Naive thymus-derived CD4-positive, alpha-beta T cell (primary cell): ENCODE results near the gene ARHGAP42. TPM values are rescaled to one million over a fixed set of nuclear protein-coding genes. Genes with fewer than 3 reads are reported as not detected.

Experiments
- ATAC-seq: fragments of 150-1000 bp; cut with Tn5 transposase; 2 replicates; pipeline ENCODE4 v1.10.0; 2021; ENCODE audit warnings: mild to moderate bottlenecking, moderate library complexity
- CTCF ChIA-PET: fragments of 350-600 bp; sonication (Branson Sonifier 250); formaldehyde crosslinking; loops from one replicate; lab custom pipeline; 2021; ENCODE audit warnings: antibody characterized with exemption; lab: Charles Lee
- POLR2A ChIA-PET: fragments of 350-600 bp; sonication (Branson Sonifier 250); formaldehyde crosslinking; loops from one replicate; lab custom pipeline; 2021; ENCODE audit warnings: antibody characterized with exemption, inconsistent platforms; lab: Charles Lee
- DNase-seq, 9 donors: peaks; one replicate each; pipeline versions ENCODE4 v3.0.0 to v3.0.0-alpha.2; 2020 to 2022; ENCODE audit warnings: mixed read lengths in 1 of 9
- H3K27ac ChIP-seq: one replicate; pipeline ENCODE4 v1.7.0; 2013; ENCODE audit warnings: mild to moderate bottlenecking, low read depth, low read length, moderate library complexity
- H3K27me3 ChIP-seq, 2 donors: one replicate each; pipeline ENCODE4 v1.7.0; 2013; ENCODE audit warnings: low read length in 2 of 2, mild to moderate bottlenecking in 2 of 2, moderate library complexity in 2 of 2; ENCODE audit not compliant: control insufficient read depth in 2 of 2, insufficient read depth in 2 of 2
- H3K36me3 ChIP-seq, 3 experiments: 1 replicate in 2 of 3; 2 replicates in 1 of 3; pipeline ENCODE4 v1.7.0; 2013; ENCODE audit warnings: low read length in 3 of 3, mild to moderate bottlenecking in 3 of 3, moderate library complexity in 1 of 3; ENCODE audit not compliant: insufficient read depth in 3 of 3, control insufficient read depth in 2 of 3
- H3K4me1 ChIP-seq, 2 donors: one replicate each; pipeline ENCODE4 v1.7.0; 2013; ENCODE audit warnings: low read length in 2 of 2, mild to moderate bottlenecking in 2 of 2, moderate library complexity in 1 of 2; ENCODE audit not compliant: control insufficient read depth in 2 of 2, insufficient read depth in 2 of 2
- H3K4me3 ChIP-seq: 2 replicates; pipeline ENCODE4 v1.7.0; 2013; ENCODE audit warnings: mild to moderate bottlenecking, low read length
- H3K9me3 ChIP-seq, 3 experiments: 1 replicate in 2 of 3; 2 replicates in 1 of 3; pipeline ENCODE4 v1.7.0; 2013; ENCODE audit warnings: low read length in 3 of 3; ENCODE audit not compliant: control insufficient read depth in 2 of 3
- H3K27ac Mint-ChIP-seq, 9 donors: one replicate each; pipeline ENCODE4 v1.8.0; 2020 to 2022; ENCODE audit warnings: mixed read lengths in 9 of 9, mild to moderate bottlenecking in 8 of 9, moderate library complexity in 5 of 9, inconsistent platforms in 2 of 9
- H3K27me3 Mint-ChIP-seq, 5 donors: one replicate each; pipeline ENCODE4 v1.8.0; 2021 to 2022; ENCODE audit warnings: mixed read lengths in 5 of 5, mild to moderate bottlenecking in 1 of 5
- H3K36me3 Mint-ChIP-seq, 5 donors: one replicate each; pipeline ENCODE4 v1.8.0; 2020 to 2022; ENCODE audit warnings: mixed read lengths in 5 of 5, mild to moderate bottlenecking in 3 of 5, inconsistent platforms in 1 of 5
- H3K4me1 Mint-ChIP-seq, 7 donors: one replicate each; pipeline ENCODE4 v1.8.0; 2020 to 2022; ENCODE audit warnings: mixed read lengths in 7 of 7, mild to moderate bottlenecking in 3 of 7, inconsistent platforms in 1 of 7
- H3K4me3 Mint-ChIP-seq, 10 donors: one replicate each; pipeline ENCODE4 v1.8.0; 2020 to 2022; ENCODE audit warnings: mild to moderate bottlenecking in 10 of 10, mixed read lengths in 10 of 10, moderate library complexity in 6 of 10, inconsistent platforms in 2 of 10
- H3K9me3 Mint-ChIP-seq, 11 donors: one replicate each; pipeline ENCODE4 v1.8.0; 2020 to 2022; ENCODE audit warnings: mixed read lengths in 11 of 11, mild to moderate bottlenecking in 4 of 11, inconsistent platforms in 1 of 11, moderate library complexity in 1 of 11
- intact Hi-C, 2 donors: fragments of 100-400 bp; cut with micrococcal nuclease; formaldehyde crosslinking; loops; one replicate each; pipeline ENCODE4 v1.15.1; 2023
- polyA plus RNA-seq, 2 donors: library from polyadenylated mRNA; unstranded; fragments of 300-500 nt; fragmentation: Illumina TruSeq; gene quantifications; one replicate each; pipeline ENCODE4 v1.2.3, GENCODE V29; 2021
- total RNA-seq, 6 experiments: library from RNA in 5 of 6; stranded (reverse) in 5 of 6; gene quantifications; 1 replicate in 5 of 6; 2 replicates in 1 of 6; pipeline ENCODE4 v1.2.3 and lab custom pipeline; 2021 to 2026

The ARHGAP42 gene
- total and polyA plus RNA-seq, 7 experiments from 2014 or later, result 0.05 to 0.66 (median 0.21) TPM; not detected in 4

DNA sequence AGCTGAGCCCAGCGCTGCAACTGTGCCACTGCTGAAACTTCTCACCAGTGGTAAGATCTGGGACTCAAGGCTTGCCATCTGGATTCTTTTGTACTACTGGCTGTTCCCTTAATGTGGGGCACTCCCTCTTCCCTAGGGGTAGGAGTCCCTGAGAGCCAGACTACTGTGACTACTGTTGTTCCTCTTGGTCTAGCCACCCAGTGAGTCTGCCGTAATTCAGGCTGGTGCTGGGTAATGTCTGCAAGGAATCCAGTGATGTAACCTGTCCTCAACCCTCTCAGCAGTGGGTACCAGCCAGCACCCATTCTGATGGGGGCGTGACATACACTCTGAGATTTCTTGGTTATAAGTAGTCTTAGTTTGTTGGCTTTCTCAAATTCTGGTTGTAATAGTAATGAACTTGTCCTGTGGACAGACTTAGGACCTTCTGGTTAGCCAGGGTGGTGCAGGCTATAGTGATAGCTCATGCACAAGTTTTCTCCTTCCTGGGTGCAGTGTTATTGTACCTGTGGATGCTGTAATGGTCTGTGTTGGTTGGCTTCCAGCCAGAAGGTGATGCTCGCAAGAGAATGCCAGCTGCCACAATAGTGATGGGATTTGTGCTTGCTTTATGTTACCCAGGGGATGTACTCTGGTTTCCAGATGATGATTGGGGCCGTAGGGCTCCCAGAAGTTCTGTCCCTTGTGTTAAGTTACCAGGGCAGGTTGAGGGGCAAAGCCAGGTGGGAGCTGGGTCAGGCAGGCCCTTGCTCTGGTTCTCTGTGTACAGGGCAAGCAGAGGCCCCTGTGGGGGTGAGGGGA is 65.5 kb downstream of the ARHGAP42 start:
- no peaks in the 10 kb centered on the region for H3K36me3 ChIP-seq
- H3K9me3 Mint-ChIP-seq, result peaks cover 8 to 25% (median 13%) of the 10 kb centered on the region in 11 donors
- no peak overlapping the region for H3K4me3 Mint-ChIP-seq
- H3K27me3 Mint-ChIP-seq, result peaks cover 0 to 4% (median 0%) of the 10 kb centered on the region in 5 donors
- ChIA-PET POLR2A (no interaction called here), CTCF (no interaction called here)
- no peak overlapping the region for H3K27ac ChIP-seq
- H3K4me1 ChIP-seq, result no peaks in the 10 kb centered on the region
- no peak overlapping the region for H3K27ac Mint-ChIP-seq
- no peaks in the 10 kb centered on the region for H3K27me3 ChIP-seq
- intact Hi-C loops, result no loop called here
- H3K36me3 Mint-ChIP-seq, result peaks cover 0 to 5% (median 0%) of the 10 kb centered on the region in 5 donors
- peaks cover 0 to 3% (median 0%) of the 10 kb centered on the region in 7 donors for H3K4me1 Mint-ChIP-seq
- no peak for DNase-seq
- no peaks in the 10 kb centered on the region for H3K9me3 ChIP-seq
- ATAC-seq, result no peak
- no peak overlapping the region for H3K4me3 ChIP-seq

- no peak overlapping the region for H3K4me3 ChIP-seq
- H3K4me3 Mint-ChIP-seq, result no peak overlapping the region
- CTCF ChIA-PET, result no interaction called here
- peaks cover 8 to 25% (median 13%) of the 10 kb centered on the region in 11 donors for H3K9me3 Mint-ChIP-seq
- DNase-seq (no peak), ATAC-seq (no peak)
- no peak overlapping the region for H3K27ac Mint-ChIP-seq
- no peak overlapping the region for H3K27ac ChIP-seq
- H3K27me3 Mint-ChIP-seq, result peaks cover 0 to 4% (median 0%) of the 10 kb centered on the region in 5 donors
- peaks cover 0 to 3% (median 0%) of the 10 kb centered on the region in 7 donors for H3K4me1 Mint-ChIP-seq
- H3K9me3 ChIP-seq, result no peaks in the 10 kb centered on the region
- POLR2A ChIA-PET, result no interaction called here
- no peaks in the 10 kb centered on the region for H3K36me3 ChIP-seq
- no peaks in the 10 kb centered on the region for H3K4me1 ChIP-seq
- peaks cover 0 to 5% (median 0%) of the 10 kb centered on the region in 5 donors for H3K36me3 Mint-ChIP-seq
- no peaks in the 10 kb centered on the region for H3K27me3 ChIP-seq
- intact Hi-C loops, result no loop called here
Observed at GRCh38 chr11:100753172-100753543, 66.1 kb downstream of the ARHGAP42 start.

- Mint-ChIP-seq H3K36me3 (peaks cover 0 to 5% (median 0%) of the 10 kb centered on the region in 5 donors), H3K27ac (no peak overlapping the region), H3K9me3 (peaks cover 8 to 25% (median 13%) of the 10 kb centered on the region in 11 donors), H3K4me3 (no peak overlapping the region), H3K4me1 (peaks cover 0 to 3% (median 0%) of the 10 kb centered on the region in 7 donors), H3K27me3 (peaks cover 0 to 4% (median 0%) of the 10 kb centered on the region in 5 donors)
- H3K9me3 ChIP-seq, result no peaks in the 10 kb centered on the region
- no peaks in the 10 kb centered on the region for H3K27me3 ChIP-seq
- ChIA-PET CTCF (no interaction called here), POLR2A (no interaction called here)
- intact Hi-C loops, result no loop called here
- H3K4me3 ChIP-seq, result no peak overlapping the region
- ATAC-seq, result no peak
- DNase-seq, result no peak
- no peaks in the 10 kb centered on the region for H3K4me1 ChIP-seq
- H3K36me3 ChIP-seq, result no peaks in the 10 kb centered on the region
- H3K27ac ChIP-seq, result no peak overlapping the region
Observed at GRCh38 chr11:100753571-100753970, 66.5 kb downstream of the ARHGAP42 start.

DNA sequence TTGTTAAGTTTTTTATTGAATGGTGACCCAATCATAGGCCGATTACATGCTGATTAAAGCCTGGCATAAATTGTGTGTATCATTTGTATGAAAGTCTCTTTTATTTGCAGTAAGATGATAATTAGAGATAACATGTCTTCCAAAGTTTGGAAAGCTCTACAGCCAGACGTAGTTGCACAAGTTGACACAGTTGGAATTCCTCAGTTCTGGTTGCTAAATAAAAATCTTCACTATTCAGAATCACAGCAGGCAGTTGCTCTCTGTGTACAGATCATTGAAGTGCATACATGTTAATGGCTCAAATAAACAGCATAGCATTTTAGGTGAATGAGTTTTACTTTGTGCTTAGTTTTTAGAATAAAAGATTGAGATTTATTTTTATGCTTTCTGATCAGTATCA is 69.5 kb downstream of the ARHGAP42 start:
- Histone ChIP-seq H3K27ac (no peak overlapping the region), H3K4me3 (no peak overlapping the region), H3K9me3 (no peaks in the 10 kb centered on the region), H3K4me1 (no peaks in the 10 kb centered on the region), H3K27me3 (no peaks in the 10 kb centered on the region), H3K36me3 (no peaks in the 10 kb centered on the region)
- Mint-ChIP-seq H3K4me1 (no peaks in the 10 kb centered on the region), H3K27ac (no peak overlapping the region), H3K27me3 (peaks cover 0 to 4% (median 0%) of the 10 kb centered on the region in 5 donors), H3K4me3 (no peak overlapping the region), H3K9me3 (peaks cover 0 to 7% (median 2%) of the 10 kb centered on the region in 11 donors), H3K36me3 (no peaks in the 10 kb centered on the region)
- intact Hi-C loops, result no loop called here
- ATAC-seq, result no peak
- POLR2A ChIA-PET, result no interaction called here
- no peak for DNase-seq
- CTCF ChIA-PET, result no interaction called here

DNA sequence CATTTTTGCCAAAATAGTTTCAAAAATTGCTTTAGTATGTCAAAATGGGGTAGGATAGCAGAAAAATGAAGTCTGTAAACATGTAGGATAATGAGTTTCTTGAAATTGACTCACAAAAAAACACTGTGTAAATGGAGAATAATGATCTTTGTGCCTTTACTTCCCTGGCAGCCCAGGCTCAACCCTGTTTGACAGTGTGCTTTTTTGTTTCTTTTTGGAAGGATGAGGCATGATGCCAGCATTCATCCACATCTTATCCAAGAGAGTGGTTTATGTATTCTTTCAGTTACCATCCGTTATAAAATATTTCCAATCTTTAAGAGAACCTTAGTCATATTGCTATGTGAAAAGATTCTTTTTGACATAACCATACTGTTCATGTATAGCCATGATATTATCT is 70.6 kb downstream of the ARHGAP42 start:
- ChIA-PET POLR2A (no interaction called here), CTCF (no interaction called here)
- DNase-seq, result no peak
- H3K4me1 ChIP-seq, result no peaks in the 10 kb centered on the region
- Mint-ChIP-seq H3K4me3 (no peak overlapping the region), H3K27ac (no peak overlapping the region), H3K27me3 (peaks cover 0 to 4% (median 0%) of the 10 kb centered on the region in 5 donors), H3K9me3 (peaks cover 0 to 7% (median 2%) of the 10 kb centered on the region in 11 donors), H3K36me3 (no peaks in the 10 kb centered on the region), H3K4me1 (no peaks in the 10 kb centered on the region)
- no peak overlapping the region for H3K27ac ChIP-seq
- no peak overlapping the region for H3K4me3 ChIP-seq
- intact Hi-C loops, result no loop called here
- ATAC-seq, result no peak
- H3K9me3 ChIP-seq, result no peaks in the 10 kb centered on the region
- H3K36me3 ChIP-seq, result no peaks in the 10 kb centered on the region
- no peaks in the 10 kb centered on the region for H3K27me3 ChIP-seq

DNA sequence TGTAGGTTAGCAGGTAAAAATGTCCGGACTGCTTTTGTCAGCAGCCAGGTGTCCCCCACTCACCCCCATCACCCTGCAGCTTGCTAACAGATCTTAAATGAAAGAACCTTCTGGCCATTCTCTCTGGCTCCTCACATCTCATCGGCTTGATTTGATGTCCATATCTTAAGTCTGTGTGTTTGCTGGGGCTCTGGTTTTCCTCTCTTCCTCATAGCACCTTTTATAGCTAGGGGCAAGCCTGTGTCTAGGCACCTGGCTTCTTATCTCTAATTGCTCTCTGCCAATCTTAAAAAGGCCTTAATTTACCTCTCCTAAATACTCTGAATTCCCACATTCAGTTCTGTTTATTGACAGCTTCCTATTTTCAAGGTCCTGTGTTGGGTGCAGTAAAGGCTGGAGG is 72.0 kb downstream of the ARHGAP42 start:
- peaks cover 0 to 6% (median 2%) of the 10 kb centered on the region in 11 donors for H3K9me3 Mint-ChIP-seq
- H3K4me1 Mint-ChIP-seq, result no peaks in the 10 kb centered on the region
- H3K27ac ChIP-seq, result no peak overlapping the region
- H3K36me3 Mint-ChIP-seq, result no peaks in the 10 kb centered on the region
- ChIA-PET CTCF (no interaction called here), POLR2A (no interaction called here)
- H3K27ac Mint-ChIP-seq, result no peak overlapping the region
- H3K27me3 Mint-ChIP-seq, result no peaks in the 10 kb centered on the region
- no peaks in the 10 kb centered on the region for H3K9me3 ChIP-seq
- intact Hi-C loops, result no loop called here
- H3K27me3 ChIP-seq, result no peaks in the 10 kb centered on the region
- H3K36me3 ChIP-seq, result no peaks in the 10 kb centered on the region
- DNase-seq, result no peak
- ATAC-seq, result no peak
- H3K4me1 ChIP-seq, result no peaks in the 10 kb centered on the region
- H3K4me3 ChIP-seq, result no peak overlapping the region
- no peak overlapping the region for H3K4me3 Mint-ChIP-seq

DNA sequence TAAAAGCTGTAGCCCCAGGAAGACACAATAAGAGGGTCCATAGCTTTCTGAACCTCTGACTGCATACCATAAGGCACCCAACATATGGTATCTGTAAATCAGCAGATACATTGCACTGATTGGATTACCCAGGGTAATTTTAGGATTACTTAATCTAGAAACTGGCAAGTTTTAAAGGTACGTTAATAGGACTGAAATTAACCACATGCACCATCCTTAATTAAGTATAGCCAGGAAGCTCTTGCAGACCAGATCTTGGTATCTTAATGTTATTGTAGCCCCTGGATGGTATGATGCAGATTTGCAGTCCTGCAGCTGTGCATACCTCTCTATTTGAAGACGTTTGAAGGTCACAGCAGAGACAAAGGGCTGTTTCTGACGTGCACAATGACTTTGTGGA is 72.8 kb downstream of the ARHGAP42 start:
- Histone ChIP-seq H3K27ac (no peak overlapping the region), H3K36me3 (no peaks in the 10 kb centered on the region), H3K27me3 (no peaks in the 10 kb centered on the region), H3K9me3 (no peaks in the 10 kb centered on the region), H3K4me3 (no peak overlapping the region), H3K4me1 (no peaks in the 10 kb centered on the region)
- H3K27ac Mint-ChIP-seq, result no peak overlapping the region
- peaks cover 0 to 7% (median 2%) of the 10 kb centered on the region in 11 donors for H3K9me3 Mint-ChIP-seq
- H3K27me3 Mint-ChIP-seq, result no peaks in the 10 kb centered on the region
- no peak for ATAC-seq
- no peak overlapping the region for H3K4me3 Mint-ChIP-seq
- no peaks in the 10 kb centered on the region for H3K4me1 Mint-ChIP-seq
- ChIA-PET POLR2A (no interaction called here), CTCF (no interaction called here)
- intact Hi-C loops, result no loop called here
- no peak for DNase-seq
- no peaks in the 10 kb centered on the region for H3K36me3 Mint-ChIP-seq
